Chondrocyte (in vitro differentiated cells): ENCODE data around the gene PARP1. TPM values are rescaled to one million over a fixed set of nuclear protein-coding genes. Genes with fewer than 3 reads are reported as not detected.

Source experiments
- DNase-seq: peaks from one replicate; pipeline ENCODE4 v3.0.0; 2021; ENCODE audit warnings: mixed read lengths, low spot score
- H3K27ac Mint-ChIP-seq: one replicate; pipeline ENCODE4 v1.8.0; 2021; ENCODE audit warnings: mild to moderate bottlenecking, moderate library complexity, mixed read lengths; ENCODE audit not compliant: unreplicated experiment
- H3K27me3 Mint-ChIP-seq: 2 replicates; pipeline ENCODE4 v1.8.0; 2021; ENCODE audit warnings: low read depth, mixed read lengths
- H3K36me3 Mint-ChIP-seq: 2 replicates; pipeline ENCODE4 v1.8.0; 2021; ENCODE audit warnings: low read depth, mixed read lengths
- H3K4me1 Mint-ChIP-seq: 2 replicates; pipeline ENCODE4 v1.8.0; 2021; ENCODE audit warnings: low read depth, mild to moderate bottlenecking, mixed read lengths
- H3K4me3 Mint-ChIP-seq: one replicate; pipeline ENCODE4 v1.8.0; 2021; ENCODE audit warnings: mild to moderate bottlenecking, moderate library complexity, mixed read lengths; ENCODE audit not compliant: unreplicated experiment
- H3K9me3 Mint-ChIP-seq: 2 replicates; pipeline ENCODE4 v1.8.0; 2021; ENCODE audit warnings: low read depth, mixed read lengths
- CTCF ChIP-seq: fragments of 200-600 bp; sonication (generic); IDR thresholded peaks from 2 replicates; pipeline ENCODE4 v1.5.0; 2021; ENCODE audit warnings: antibody characterized with exemption, mild to moderate bottlenecking, moderate library complexity
- total RNA-seq: library from RNA; stranded (reverse); gene quantifications from 3 replicates; pipeline ENCODE4 v1.2.1, GENCODE V29; 2021

Gene PARP1
- total RNA-seq, 1 donor from 2014 or later = 48.6 TPM

GRCh38 chr1:226325178-226325577, 82.7 kb downstream of the PARP1 start:
- Mint-ChIP-seq H3K27ac (no peak overlapping the region), H3K4me3 (no peak overlapping the region), H3K27me3 (no peaks in the 10 kb centered on the region), H3K4me1 (peaks cover 6% of the 10 kb centered on the region), H3K9me3 (no peaks in the 10 kb centered on the region), H3K36me3 (no peaks in the 10 kb centered on the region)
- DNase-seq = no peak
- TF ChIP-seq CTCF = no peak

- H3K4me3 Mint-ChIP-seq = no peak overlapping the region
- no peak for TF ChIP-seq CTCF
These were observed 83.4 kb downstream of the PARP1 start for GRCh38 chr1:226324479-226324878.

GRCh38 chr1:226322986-226323385, 84.9 kb downstream of the PARP1 start:
- Mint-ChIP-seq H3K27ac (no peak overlapping the region), H3K9me3 (no peaks in the 10 kb centered on the region), H3K4me1 (peaks cover 6% of the 10 kb centered on the region), H3K27me3 (peaks cover 4% of the 10 kb centered on the region), H3K4me3 (no peak overlapping the region), H3K36me3 (peaks cover under 1% of the 10 kb centered on the region)
- TF ChIP-seq CTCF = no peak
- no peak for DNase-seq

More at GRCh38 chr1:226324479-226324878, 83.4 kb downstream of the PARP1 start:
- Mint-ChIP-seq H3K27me3 (no peaks in the 10 kb centered on the region), H3K27ac (no peak overlapping the region), H3K9me3 (no peaks in the 10 kb centered on the region), H3K4me1 (peaks cover 6% of the 10 kb centered on the region), H3K36me3 (no peaks in the 10 kb centered on the region)
- no peak for DNase-seq

- Mint-ChIP-seq H3K4me3 (no peak overlapping the region), H3K4me1 (peaks cover 6% of the 10 kb centered on the region), H3K9me3 (no peaks in the 10 kb centered on the region)
These were observed 87.0 kb downstream of the PARP1 start for GRCh38 chr1:226320930-226321329.

GRCh38 chr1:226318471-226318870, 89.4 kb downstream of the PARP1 start:
- no peak for DNase-seq
- no peak overlapping the region for H3K4me3 Mint-ChIP-seq
- peaks cover 15% of the 10 kb centered on the region for H3K27me3 Mint-ChIP-seq
- TF ChIP-seq CTCF = no peak
- H3K27ac Mint-ChIP-seq = no peak overlapping the region
- H3K9me3 Mint-ChIP-seq = no peaks in the 10 kb centered on the region
- no peaks in the 10 kb centered on the region for H3K4me1 Mint-ChIP-seq
- H3K36me3 Mint-ChIP-seq = peaks cover 2% of the 10 kb centered on the region

More at GRCh38 chr1:226320930-226321329, 87.0 kb downstream of the PARP1 start:
- TF ChIP-seq CTCF = no peak
- Mint-ChIP-seq H3K27ac (no peak overlapping the region), H3K36me3 (peaks cover 2% of the 10 kb centered on the region), H3K27me3 (peaks cover 11% of the 10 kb centered on the region)
- DNase-seq = no peak
